GM12878 (cell line): Measurements from ENCODE around the gene MYH9. TPM values are rescaled to one million over a fixed set of nuclear protein-coding genes. Genes with fewer than 3 reads are reported as not detected.
"Not testable (repeated sequence)": the region's sequence is repeated elsewhere in the genome, so short reads cannot be mapped to it uniquely, and the experiment has no call there.

Experiments used
- ATAC-seq: fragments of 200-7000 bp; cut with Tn5 transposase; 3 replicates; pipeline ENCODE4 v1.9.1; 2020; ENCODE audit warnings: mild to moderate bottlenecking, moderate library complexity
- BruUV-seq: library from RNA; stranded (reverse); fragments of 400-500 nt; replicated peaks from 2 replicates; lab custom pipeline; 2021; lab: Mats Ljungman, UMichigan
- CTCF ChIA-PET: fragments of 300-600 bp; sonication (Branson Sonifier 250); formaldehyde crosslinking; extraction: SDS; loops from one replicate; lab custom pipeline; 2021; ENCODE audit warnings: inconsistent platforms; lab: Yijun Ruan, JAX
- POLR2A ChIA-PET: fragments of 350-600 bp; formaldehyde crosslinking; extraction: SDS; loops from one replicate; lab custom pipeline; 2021; ENCODE audit warnings: inconsistent platforms; lab: Charles Lee
- RAD21 ChIA-PET: fragments of 300-600 bp; sonication (Branson Sonifier 250); formaldehyde crosslinking; loops from one replicate; lab custom pipeline; 2023; ENCODE audit warnings: antibody characterized with exemption; ENCODE audit not compliant: unreplicated experiment; lab: Charles Lee
- SMC1A ChIA-PET: fragments of 300-600 bp; sonication (Branson Sonifier 250); formaldehyde crosslinking; loops from one replicate; lab custom pipeline; 2023; ENCODE audit not compliant: unreplicated experiment, uncharacterized antibody; lab: Charles Lee
- DNase-seq: peaks from one replicate; pipeline ENCODE4 v3.0.0-alpha.2; 2011; ENCODE audit warnings: low read depth, low spot score
- FAIRE-seq: peaks from 3 replicates; lab custom pipeline; 2011; peaks lifted over from hg19 to GRCh38; lab: Jason Lieb, UNC
- H2AFZ ChIP-seq: 2 replicates; pipeline ENCODE4 v1.6.0; 2011; ENCODE audit warnings: low read depth, low read length, control low read depth; ENCODE audit not compliant: control insufficient read depth
- H3K27ac ChIP-seq: 2 replicates; pipeline ENCODE4 v1.5.1; 2011; ENCODE audit warnings: control low read depth; ENCODE audit not compliant: control insufficient read depth, insufficient read depth
- H3K27me3 ChIP-seq, 2 experiments: replicated peaks in 1 of 2; 2 replicates each; pipeline versions ENCODE4 v1.6.0 to v1.6.1; 2011; ENCODE audit warnings: low read length in 1 of 2; ENCODE audit not compliant: control insufficient read depth in 2 of 2, insufficient read depth in 2 of 2
- H3K36me3 ChIP-seq, 2 experiments: 2 replicates each; pipeline ENCODE4 v1.5.1; 2011; ENCODE audit warnings: low read length in 1 of 2; ENCODE audit not compliant: control insufficient read depth in 2 of 2, insufficient read depth in 2 of 2
- H3K4me1 ChIP-seq: 2 replicates; pipeline ENCODE4 v1.6.1; 2011; ENCODE audit warnings: mild to moderate bottlenecking, low read length, moderate library complexity, mixed read lengths; ENCODE audit not compliant: control insufficient read depth, insufficient read depth
- H3K4me2 ChIP-seq: 2 replicates; pipeline ENCODE4 v1.6.0; 2011; ENCODE audit warnings: control low read depth; ENCODE audit not compliant: control insufficient read depth, insufficient read depth
- H3K4me3 ChIP-seq: fragments of 200-600 bp; sonication (generic); 2 replicates; pipeline ENCODE4 v1.5.1; 2016
- H3K79me2 ChIP-seq: 2 replicates; pipeline ENCODE4 v1.6.0; 2011; ENCODE audit warnings: low read length; ENCODE audit not compliant: control insufficient read depth, insufficient read depth
- H3K9ac ChIP-seq: 2 replicates; pipeline ENCODE4 v1.8.0; 2011; ENCODE audit warnings: low read length, control low read depth, mixed read lengths; ENCODE audit not compliant: control insufficient read depth, insufficient read depth
- H3K9me3 ChIP-seq: replicated peaks from 3 replicates; pipeline ENCODE4 v1.5.1; 2011; ENCODE audit warnings: mild to moderate bottlenecking, low read length; ENCODE audit not compliant: control insufficient read depth, insufficient read depth
- H4K20me1 ChIP-seq: 2 replicates; pipeline ENCODE4 v1.6.0; 2011; ENCODE audit not compliant: control insufficient read depth, insufficient read depth
- WGBS: methylation state at CpG from one replicate; pipeline ENCODE4 v1.1.6; 2016; ENCODE audit warnings: low lambda C conversion rate; ENCODE audit not compliant: insufficient replicate concordance, insufficient coverage; ENCODE audit errors: missing lambda C conversion rate; 5-methylcytosine and 5-hydroxymethylcytosine counted together
- in situ Hi-C: fragments of 300-500 bp; cut with MboI; formaldehyde crosslinking; loops from 9 replicates; pipeline ENCODE4 v1.14.3; 2018; ENCODE audit warnings: mixed read lengths
- intact Hi-C: fragments of 100-400 bp; cut with micrococcal nuclease; formaldehyde crosslinking; loops from one replicate; pipeline ENCODE4 v1.14.2; 2022; ENCODE audit not compliant: unreplicated experiment
- polyA plus RNA-seq, 11 experiments: library from polyadenylated mRNA; depleted of rRNA in 4 of 11; unstranded in 6 of 11; stranded (reverse) in 5 of 11; fragments of >200 nt; fragmentation: Nextera tagmentation in 4 of 11; fragmentation: Illumina TruSeq in 1 of 11; extraction: Ambion mirVana in 4 of 11; extraction: Trizol in 1 of 11; gene quantifications; 1 replicate in 1 of 11; 2 replicates in 10 of 11; pipeline versions ENCODE4 v1.2.1 to v1.2.3, GENCODE V29; 2011 to 2016; ENCODE audit warnings: inconsistent platforms in 2 of 11, missing spikeins in 2 of 11, low read depth in 1 of 11
- total RNA-seq, 4 experiments: library from RNA; depleted of rRNA in 3 of 4; stranded (reverse); fragments of >200 nt in 3 of 4; fragmentation: Illumina TruSeq in 1 of 4; extraction: Trizol in 1 of 4; gene quantifications; 2 replicates each; pipeline versions ENCODE4 v1.2.1 to v1.2.3, GENCODE V29; 2013 to 2021

MYH9 gene
- total and polyA plus RNA-seq, 10 of the 15 experiments (the other 5 are each of a cell fraction or from before 2014, with no cell fraction given) = 5.1 to 525 (median 145) TPM

DNA sequence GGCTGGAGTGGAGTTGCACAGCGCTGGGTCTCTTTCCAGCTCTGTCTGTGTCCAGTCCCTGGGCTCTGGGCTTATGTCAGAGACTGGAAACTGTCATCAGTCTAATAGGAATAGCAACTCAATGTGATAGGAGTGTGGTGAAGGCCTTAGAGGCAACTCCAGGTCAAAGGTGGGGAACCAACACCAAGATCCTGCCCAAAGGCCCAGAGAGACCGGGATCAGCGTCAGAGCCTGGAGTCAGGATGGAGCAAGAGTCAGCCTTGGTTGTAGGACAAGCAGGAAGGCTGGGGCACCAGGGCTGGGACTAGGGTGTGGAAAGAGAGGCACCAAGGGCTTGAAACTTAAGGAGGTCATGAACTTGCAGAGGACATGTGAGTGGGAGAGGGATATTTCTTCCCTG, 125.5 kb downstream of the MYH9 start:
- H3K4me3 ChIP-seq, BruUV-seq, RAD21 ChIA-PET, POLR2A ChIA-PET, H2AFZ ChIP-seq, H3K79me2 ChIP-seq, H3K9ac ChIP-seq, H3K27ac ChIP-seq, H3K9me3 ChIP-seq, SMC1A ChIA-PET, H3K4me2 ChIP-seq, H4K20me1 ChIP-seq, in situ Hi-C loops, intact Hi-C loops, DNase-seq, ATAC-seq, H3K27me3 ChIP-seq: not testable (repeated sequence)
- Histone ChIP-seq H3K36me3 (peaks cover 6 to 20% of the 10 kb centered on the region in 2 experiments), H3K4me1 (peaks cover 16% of the 10 kb centered on the region)
- FAIRE-seq = peak; percentile 76
- CTCF ChIA-PET = interaction anchor here (0.9 to 2.3 kb wide), 2 partner anchors 15 to 23 kb away, joined by 3 to 13 read pairs; partner anchors contain the start of gene APOL2
- WGBS = 97% methylated on average over 3 of the region's 3 CpGs

DNA sequence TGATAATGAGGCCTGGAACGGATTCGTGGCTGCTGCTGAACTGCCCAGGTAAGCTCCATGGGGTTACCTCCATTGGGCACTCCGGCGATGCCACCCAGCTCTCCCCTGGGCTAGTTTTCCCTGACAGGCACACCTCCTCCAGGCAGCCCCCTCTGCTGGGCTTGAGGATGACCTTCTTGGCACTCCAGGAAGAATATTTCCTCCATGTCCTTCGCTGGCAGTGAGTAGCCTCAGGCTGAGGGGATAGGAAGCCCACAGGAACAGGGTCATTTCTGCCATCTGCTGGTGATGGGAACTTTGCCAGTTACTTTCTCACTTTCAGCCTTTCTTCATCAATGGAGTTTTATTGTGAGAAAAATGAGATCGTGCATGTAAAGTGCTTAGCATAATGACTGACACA, 126.1 kb downstream of the MYH9 start:
- ChIA-PET POLR2A (interaction anchor here (0.5 kb wide), 1 partner anchor 221 kb away, joined by 3 read pairs; no protein-coding TSS in a partner anchor), RAD21 (interaction anchor here (0.5 kb wide), 1 partner anchor 49 kb away, joined by 3 read pairs; no protein-coding TSS in a partner anchor), CTCF (interaction anchor here (0.7 to 2.3 kb wide), 5 partner anchors 9 to 64 kb away, joined by 3 to 13 read pairs (median 3); partner anchors contain the start of genes APOL1 and APOL2), SMC1A (interaction anchor here (0.8 to 3.8 kb wide), 3 partner anchors 9 to 67 kb away, joined by 3 to 33 read pairs (median 4); partner anchors contain the start of genes APOL1 and APOL2)
- WGBS = 93% methylated on average over 6 of the region's 6 CpGs
- H3K79me2 ChIP-seq, H3K27ac ChIP-seq, intact Hi-C loops, DNase-seq, H4K20me1 ChIP-seq, H3K9ac ChIP-seq, H3K4me3 ChIP-seq, BruUV-seq, H3K9me3 ChIP-seq, in situ Hi-C loops, H2AFZ ChIP-seq, ATAC-seq, H3K4me2 ChIP-seq, H3K27me3 ChIP-seq: not testable (repeated sequence)
- H3K36me3 ChIP-seq = peaks cover 5 to 24% of the 10 kb centered on the region in 2 experiments
- H3K4me1 ChIP-seq = peaks cover 20% of the 10 kb centered on the region
- FAIRE-seq = peak; percentile 52
